GM21619 (cell line): Measurements from ENCODE around the gene CFAP100.
A peak's percentile ranks its signal among the peaks of the same experiment; 100 is the strongest.

ENCODE experiments used
- ATAC-seq: cut with Tn5 transposase; IDR thresholded peaks from one replicate; pipeline ENCODE4 v1.9.1; 2021; ENCODE audit not compliant: unreplicated experiment

CFAP100 gene

GRCh38 chr3:126399351-126399735, 4.6 kb downstream of the CFAP100 start:
- ATAC-seq = peak; percentile 38

- ATAC-seq = no peak
Measured at GRCh38 chr3:126399756-126400155, 5.0 kb downstream of the CFAP100 start.

- no peak for ATAC-seq
Measured at GRCh38 chr3:126401611-126402160, 7.0 kb downstream of the CFAP100 start.

DNA sequence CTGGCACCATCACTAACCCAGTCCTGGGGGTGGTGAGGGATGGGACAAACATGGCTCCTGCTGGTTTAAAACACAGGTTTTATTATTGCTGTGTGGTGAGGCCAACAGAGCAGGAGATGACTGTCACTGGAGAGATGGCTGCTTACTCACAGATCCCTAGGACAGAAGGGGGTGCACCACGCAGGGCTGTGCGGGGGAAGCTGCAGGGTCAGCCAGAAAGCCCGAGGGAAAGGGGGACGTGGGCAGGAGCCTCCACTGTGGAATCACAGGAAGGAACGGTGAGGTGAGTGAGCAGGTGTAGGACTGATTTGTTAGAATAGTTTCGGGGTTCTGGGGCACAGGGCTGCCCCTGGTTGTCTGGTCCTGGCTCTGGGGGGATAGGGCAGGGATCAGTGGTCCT, 7.5 kb downstream of the CFAP100 start:
- ATAC-seq = no peak

DNA sequence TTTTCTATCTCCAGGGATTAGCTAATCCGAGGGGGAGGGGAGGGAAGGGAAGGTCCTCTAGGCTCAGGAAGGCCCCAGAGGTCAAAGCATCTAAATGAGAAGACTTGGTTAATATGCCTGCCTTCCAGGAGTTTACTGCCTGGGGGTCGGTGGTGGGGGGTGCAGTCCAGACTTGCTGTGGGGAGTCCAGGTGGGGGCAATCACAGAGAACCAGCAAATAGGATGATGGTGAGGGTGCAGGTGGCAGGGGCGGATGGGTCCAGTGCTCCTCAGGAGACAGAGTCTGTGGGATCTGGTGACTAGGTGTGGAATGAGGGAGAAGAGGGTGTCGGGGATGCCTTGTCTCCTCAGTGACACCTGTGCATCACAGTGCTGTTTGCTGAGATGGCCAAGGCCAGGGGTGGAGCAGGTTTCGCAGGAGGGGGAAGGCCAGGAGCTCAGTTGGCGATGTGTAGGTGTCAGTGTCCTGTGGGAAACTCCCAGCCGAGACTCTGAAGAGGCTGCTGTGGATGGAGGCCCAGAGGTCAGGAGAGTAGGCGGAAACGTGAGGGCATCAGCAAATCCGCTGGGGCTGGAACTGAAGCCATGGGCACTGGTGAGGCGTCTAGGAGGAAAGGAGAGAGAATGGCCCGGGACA, 8.1 kb downstream of the CFAP100 start:
- ATAC-seq = no peak

GRCh38 chr3:126406389-126407296, 11.9 kb downstream of the CFAP100 start:
- ATAC-seq = no peak

GRCh38 chr3:126407412-126408044, 12.8 kb downstream of the CFAP100 start:
- no peak for ATAC-seq

GRCh38 chr3:126408099-126408498, 13.4 kb downstream of the CFAP100 start:
- no peak for ATAC-seq

DNA sequence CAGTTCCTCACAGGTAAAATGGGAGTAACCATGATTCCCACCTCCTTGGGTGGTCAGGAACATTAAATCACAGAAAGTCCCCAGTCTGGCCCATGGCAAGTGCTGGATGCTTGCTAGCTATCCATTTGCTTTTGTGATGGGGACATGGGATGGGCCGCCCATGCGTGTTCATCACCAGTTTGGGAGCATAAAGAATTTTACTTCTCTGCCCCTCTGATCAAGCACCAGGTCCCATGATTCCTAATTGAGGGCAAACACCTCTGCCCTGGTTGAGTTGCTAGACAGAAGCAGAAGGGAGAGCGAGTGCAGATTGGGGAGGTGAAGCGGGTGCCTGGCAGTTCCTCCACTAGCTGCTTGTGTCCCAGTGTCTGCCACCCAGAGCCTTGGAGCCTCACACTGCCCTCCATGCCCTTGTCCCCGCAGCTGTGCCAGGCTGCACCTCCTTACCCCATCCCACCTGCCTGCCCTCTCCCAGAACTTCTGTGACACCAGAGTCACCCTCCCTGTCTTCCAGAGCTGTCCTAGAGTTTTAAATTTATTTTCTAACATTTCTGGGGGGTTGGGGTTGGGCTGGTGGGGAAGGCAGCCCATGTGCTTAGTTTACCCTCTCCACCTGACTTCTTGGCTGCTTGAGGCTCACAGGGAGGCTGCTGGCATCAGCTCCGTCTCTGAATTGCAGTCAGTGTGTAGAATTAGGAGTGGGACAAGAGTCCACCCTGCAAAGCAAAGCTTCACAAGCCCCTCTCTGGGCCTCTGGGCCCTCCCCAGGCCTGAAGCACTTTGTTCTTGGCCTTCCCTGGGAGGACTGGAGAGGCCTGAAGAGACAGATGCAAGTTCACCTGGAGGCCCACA, 18.4 kb downstream of the CFAP100 start:
- ATAC-seq = no peak

DNA sequence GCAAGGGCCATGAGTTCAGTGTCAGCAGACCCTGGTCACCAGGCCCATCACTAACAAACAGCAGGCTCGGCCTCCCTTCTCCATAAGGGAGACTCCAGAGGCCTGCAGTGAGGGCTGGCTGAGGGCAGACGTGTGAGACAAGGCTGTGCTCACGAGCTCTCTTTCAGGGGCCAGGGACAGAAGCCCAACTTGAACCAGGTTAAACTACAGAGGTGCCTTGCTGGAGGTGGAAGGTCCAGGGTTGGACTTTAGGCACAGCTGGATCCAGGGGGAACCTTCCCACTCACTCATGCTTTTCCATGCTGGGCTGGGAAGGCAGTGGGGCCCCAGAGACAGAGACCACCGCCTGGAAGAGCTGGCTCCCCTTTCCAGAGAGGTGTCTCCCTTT, 19.0 kb downstream of the CFAP100 start:
- ATAC-seq = no peak

DNA sequence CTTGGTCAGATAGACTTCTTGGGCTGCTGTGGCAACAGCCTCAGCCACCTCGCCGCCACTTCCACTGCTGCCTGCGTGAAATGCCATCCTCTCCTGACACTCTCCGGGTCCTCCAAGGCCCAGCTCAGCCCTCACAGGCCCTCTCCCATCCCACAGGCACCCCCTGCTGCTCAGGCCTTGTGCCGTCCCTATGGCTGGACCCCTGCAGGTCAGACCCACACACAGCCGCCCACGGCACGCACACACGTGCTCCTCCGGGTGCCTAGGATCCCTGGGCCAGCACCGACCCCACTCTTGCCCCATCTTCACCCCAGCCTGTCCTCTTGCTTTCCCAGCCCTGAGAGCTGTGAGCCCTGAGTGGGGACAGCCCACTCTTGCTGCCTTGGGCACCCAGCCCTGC, 19.7 kb downstream of the CFAP100 start:
- ATAC-seq = no peak

GRCh38 chr3:126414961-126415660, 20.4 kb downstream of the CFAP100 start:
- no peak for ATAC-seq

- ATAC-seq = no peak
Measured at GRCh38 chr3:126415661-126416591, 21.2 kb downstream of the CFAP100 start.

- no peak for ATAC-seq
Measured at GRCh38 chr3:126416943-126417342, 22.2 kb downstream of the CFAP100 start.

DNA sequence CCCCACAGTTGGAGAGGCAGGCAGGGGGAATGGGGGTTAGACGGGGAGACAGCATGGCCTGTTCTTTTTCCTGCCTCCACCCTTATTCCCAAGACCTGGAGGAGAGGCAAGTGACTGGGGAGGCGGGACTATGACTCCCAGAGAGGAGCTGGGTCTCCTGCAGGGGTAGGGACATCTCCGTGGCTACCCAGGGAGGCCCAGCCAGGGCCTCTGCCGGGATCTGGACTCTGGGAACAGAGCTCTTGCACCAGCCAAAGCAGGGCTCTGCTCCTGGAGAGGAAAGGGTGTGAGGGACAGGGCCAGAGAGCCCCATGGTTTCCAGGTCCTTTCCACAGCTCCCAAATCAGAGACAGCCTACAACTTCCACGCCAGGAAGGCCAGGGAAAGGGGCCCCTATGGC, 22.8 kb downstream of the CFAP100 start:
- no peak for ATAC-seq

DNA sequence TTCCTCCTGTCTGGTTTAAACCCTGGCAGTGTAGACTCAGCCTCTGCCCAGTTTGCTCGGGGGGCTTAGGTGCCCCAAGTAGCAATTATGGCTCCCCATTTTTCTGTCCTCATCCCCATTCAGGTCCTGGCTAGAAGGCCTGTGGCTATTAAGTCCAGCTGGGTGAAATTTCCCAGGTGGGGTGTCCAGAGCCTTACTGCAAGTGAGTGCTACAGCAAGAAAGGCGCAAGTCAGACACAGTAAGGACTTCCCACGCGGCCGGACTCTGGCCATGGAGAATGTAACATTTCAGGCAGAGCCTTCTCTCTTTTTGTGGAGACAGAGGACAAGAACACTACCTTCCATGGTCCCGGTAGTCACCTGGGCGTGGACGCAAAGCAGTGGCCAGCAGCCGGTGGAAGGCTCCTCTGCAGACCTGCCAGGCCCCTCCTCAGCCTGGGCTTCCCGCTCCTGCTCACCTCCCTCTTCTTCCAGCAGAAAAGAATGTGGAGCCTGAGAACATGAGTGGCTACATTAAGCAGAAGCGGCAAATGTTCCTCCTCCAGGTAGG, 23.3 kb downstream of the CFAP100 start:
- no peak for ATAC-seq

GRCh38 chr3:126418661-126419131, 24.0 kb downstream of the CFAP100 start:
- ATAC-seq = no peak

GRCh38 chr3:126419151-126419703, 24.5 kb downstream of the CFAP100 start:
- ATAC-seq = no peak
